HCT116 (cell line): ENCODE results near the gene GPR107.

Experiments used
- ATF3 ChIP-seq: IDR thresholded peaks from 2 replicates; pipeline ENCODE4 v1.6.1; 2012
- CTCF ChIP-seq, 3 experiments: fragments of 200-600 bp in 1 of 3; sonication (generic) in 1 of 3; IDR thresholded peaks in 2 of 3; conservative IDR thresholded peaks in 1 of 3; 2 replicates each; pipeline ENCODE4 v1.5.1; 2012 to 2017; ENCODE audit warnings: low read depth in 2 of 3, low read length in 2 of 3, antibody characterized with exemption in 1 of 3, borderline replicate concordance in 1 of 3, control low read depth in 1 of 3, mild to moderate bottlenecking in 1 of 3, mixed read lengths in 1 of 3, mixed run types in 1 of 3, moderate library complexity in 1 of 3; ENCODE audit not compliant: insufficient read depth in 1 of 3
- ZNF274 ChIP-seq: fragments of 200-500 bp; sonication (Bioruptor generic); IDR thresholded peaks from 2 replicates; pipeline ENCODE4 v1.6.1; 2014; ENCODE audit warnings: mild to moderate bottlenecking, low read depth, low read length, inconsistent platforms

- TF ChIP-seq CTCF (IDR thresholded peaks at IDR 0.05 in 2 of 3, conservative IDR thresholded peaks at IDR 0.05 in 1 of 3; ENCODE audit: borderline replicate concordance in 1 of 3, insufficient read depth in 1 of 3, low read depth in 2 of 3, low read length in 2 of 3) = no peak
- no peak for TF ChIP-seq ATF3
- TF ChIP-seq ZNF274 = no peak
Observed at GRCh38 chr9:130021123-130021522, 32.6 kb upstream of the GPR107 start.
